Limb (tissue), 2 donors: Measurements from ENCODE around the gene CYBA.
A peak's percentile ranks its signal among the peaks of the same experiment; 100 is the strongest.

ENCODE experiments used
- DNase-seq, 2 donors: peaks; one replicate each; pipeline ENCODE4 v3.0.0-alpha.2; 2016; ENCODE audit errors: extremely low spot score in 2 of 2

CYBA gene

DNA sequence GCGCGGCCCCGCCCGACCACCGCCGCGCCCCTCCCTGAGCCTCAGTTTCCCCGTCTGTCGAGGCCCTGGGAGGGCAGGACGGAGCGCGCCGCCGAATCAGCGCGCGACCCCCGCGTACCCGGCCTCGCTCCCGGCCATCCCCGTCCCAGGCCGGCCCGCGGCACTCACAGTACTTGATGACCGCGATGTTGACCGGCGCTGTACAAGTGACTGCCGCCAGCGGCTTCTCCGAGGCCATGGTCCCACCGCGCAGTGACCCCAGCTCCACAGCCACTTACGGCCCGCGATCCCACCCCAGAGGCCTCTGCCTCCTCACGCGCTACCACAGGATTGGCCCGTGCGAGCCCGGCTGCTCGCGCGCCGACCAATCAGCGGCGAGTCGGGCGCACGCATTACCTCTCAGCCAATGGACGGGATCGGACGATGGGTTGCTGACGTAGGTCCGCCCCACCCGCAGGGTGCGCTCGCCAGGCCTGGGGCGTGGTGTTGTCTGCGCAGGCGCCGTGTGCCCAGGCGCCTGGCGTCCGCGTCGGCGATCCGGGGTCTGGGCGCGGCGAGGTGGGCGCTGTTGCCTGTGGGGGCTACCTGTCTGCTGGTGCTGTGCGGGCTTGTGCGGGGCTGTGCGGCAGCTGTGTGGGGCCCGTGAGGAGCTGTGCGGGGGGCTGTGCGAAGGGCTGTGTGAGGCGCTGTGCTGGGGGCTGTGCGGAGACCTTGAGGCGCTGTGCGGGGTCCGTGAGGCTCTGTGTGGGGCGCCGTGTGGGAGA, 12.2 kb upstream of the CYBA start, which contains the start of gene MVD:
TSS of gene MVD (minus strand) at position 249 of the 764 bp plus-strand sequence. CDS start at position 238, 11 bp downstream.
- DNase-seq, result peak; percentile 98

GRCh38 chr16:88662222-88662842, 11.5 kb upstream of the CYBA start:
- DNase-seq, result no peak

GRCh38 chr16:88661468-88661867, 10.6 kb upstream of the CYBA start:
- DNase-seq, result no peak

DNA sequence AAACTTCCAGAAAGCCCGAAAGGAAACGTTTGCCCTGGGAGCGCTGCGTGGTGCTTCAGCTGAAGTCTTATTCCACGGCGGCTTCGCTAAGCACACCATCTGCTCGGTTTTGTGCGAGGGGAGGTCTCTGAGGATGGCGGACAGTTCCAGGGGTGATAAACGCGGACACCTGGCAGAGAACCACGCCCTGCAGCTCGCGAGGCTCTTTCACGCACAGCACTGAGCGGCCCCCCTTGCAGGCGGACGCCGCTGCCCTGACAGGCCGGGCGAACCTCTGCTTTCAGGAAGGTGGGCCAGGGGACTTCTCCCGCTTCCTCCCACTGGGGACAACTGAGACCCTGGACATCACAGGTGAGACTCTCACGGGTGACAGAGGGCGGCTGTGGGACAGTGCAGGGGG, 8.3 kb upstream of the CYBA start:
- no peak for DNase-seq

DNA sequence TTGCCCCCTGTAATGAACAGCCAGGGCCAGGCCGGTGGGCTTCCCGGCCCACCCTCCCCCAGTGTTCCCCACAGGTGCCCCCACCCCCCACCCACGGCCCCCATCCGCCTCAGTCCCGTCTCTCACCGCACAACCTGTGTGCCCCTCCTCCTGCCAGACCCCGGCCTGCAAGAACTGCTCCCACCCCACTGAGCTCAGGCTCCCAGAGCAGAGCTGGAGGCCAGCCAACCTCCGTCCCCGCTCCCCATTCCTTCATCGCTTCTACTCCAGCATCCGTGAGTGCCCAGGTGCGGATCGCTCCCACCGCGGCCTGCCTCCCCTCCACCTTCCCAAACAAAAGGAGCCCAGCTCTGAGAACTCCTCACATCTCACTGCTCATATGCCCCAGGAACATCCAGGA, 7.9 kb upstream of the CYBA start:
- peak in 1 of 2 donors; percentile 26 for DNase-seq

DNA sequence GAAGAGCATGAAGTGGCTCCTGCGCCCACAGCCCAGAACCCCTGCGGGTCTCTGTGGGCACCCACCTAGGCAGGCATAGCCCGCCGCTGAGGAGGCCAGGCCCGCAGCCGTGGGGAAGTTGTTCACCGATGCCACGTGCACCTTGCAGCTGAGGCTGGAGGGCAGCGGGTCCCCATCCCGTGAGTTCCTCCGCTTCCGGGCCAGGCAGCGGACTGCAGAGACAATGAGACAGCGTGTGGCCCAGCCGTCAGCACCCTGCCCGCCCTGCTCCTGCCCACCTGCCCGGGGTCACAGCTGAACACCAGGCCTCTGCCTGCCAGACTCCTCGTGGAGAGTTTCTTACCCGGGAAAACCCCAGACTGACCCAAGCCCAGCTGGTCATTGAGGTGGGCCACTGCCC, 6.5 kb upstream of the CYBA start:
- DNase-seq, result no peak

DNA sequence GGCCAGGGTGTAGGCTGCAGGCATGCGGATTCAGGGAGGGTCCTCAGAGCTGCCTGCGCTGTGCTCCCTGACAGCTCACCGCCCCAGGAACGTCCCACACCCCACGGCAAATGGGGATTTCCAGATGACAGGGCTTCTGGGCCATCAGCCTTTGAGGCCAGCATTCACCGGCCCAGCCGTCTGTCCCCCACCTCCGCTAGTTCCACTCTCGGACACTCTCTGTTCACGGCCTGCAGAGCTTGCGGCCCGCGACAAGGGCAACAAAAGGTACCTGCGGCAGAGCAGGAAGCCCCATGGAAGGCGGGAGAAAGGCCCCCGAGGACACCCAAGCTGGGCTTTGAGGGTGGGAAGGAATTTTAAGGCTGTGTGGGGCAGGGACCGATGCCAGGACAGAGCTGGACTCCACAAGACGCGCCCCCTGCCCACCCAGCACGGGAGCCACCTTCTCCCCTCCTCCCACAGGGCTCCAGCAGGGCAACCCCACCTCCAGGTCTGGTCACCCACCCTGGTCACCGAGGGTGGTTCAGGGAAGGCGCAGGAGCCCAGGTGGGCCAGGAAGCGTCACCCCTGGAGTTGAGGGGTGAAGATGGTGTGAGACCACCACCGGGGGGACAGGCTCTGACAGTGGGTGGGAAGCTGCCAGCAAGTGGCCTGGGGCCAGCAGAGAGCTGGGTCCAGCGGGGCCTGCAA, 5.6 kb upstream of the CYBA start:
- no peak for DNase-seq

DNA sequence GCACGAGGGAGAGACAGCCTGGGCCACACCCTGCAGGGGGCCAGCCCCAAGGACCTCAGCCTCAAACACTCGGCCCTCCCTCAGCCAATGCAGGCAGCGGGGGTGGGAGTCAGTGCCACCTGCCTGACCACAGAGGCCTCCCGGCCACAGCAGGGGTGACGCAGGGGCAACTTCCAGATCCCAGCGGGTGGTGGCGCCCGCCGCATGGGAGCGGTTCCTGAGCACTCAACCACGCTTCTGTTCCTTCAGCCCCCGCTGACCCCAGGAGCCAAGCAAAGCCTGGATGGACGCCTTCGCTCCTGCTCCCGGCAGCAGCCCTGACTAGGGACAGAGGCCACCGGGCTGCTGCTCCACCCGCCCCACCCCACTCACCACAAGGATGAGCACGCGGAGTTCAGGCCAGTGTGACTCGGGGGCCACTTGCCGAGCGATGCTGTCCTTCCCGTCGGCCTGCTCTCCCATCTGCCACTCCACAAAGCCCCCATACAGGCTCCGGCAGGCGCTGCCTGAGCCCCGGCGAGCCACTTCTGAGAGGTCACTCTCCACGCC, 5.0 kb upstream of the CYBA start:
- DNase-seq, result no peak

DNA sequence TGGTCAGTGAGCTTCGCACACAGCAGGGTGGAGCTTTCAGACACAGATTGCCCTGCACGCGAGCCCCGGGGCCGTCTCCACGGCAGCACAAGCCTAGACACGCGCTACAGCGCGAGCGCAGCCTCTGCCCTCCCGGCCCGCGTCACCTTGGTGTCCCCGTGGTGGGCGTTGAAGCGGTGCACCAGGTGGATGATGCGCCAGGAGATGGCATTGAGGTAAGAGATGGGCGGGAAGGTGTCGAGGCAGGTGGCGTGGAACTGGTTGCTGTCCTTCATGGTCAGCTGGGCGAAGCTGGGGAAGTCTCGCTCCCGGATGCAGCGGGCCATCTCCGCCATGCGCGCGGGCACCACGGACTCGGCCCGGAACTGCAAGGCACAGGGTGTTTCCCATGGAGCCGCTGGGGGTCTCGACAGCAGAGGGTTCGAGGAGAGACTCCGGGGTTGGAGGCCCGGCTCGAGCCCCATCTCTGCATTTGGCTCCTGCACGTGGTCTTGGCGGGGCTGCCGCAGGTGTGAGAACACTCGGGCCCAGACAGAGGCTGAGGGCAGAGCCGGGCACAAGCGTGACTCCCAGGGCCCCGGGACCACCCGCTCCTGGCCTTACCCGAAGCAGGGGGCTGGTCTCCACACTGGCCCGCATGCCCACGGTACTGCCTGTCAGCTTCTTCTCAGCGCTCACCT, 4.3 kb upstream of the CYBA start:
- no peak for DNase-seq

- DNase-seq, result no peak
Observed at GRCh38 chr16:88654363-88655052, 3.7 kb upstream of the CYBA start.

DNA sequence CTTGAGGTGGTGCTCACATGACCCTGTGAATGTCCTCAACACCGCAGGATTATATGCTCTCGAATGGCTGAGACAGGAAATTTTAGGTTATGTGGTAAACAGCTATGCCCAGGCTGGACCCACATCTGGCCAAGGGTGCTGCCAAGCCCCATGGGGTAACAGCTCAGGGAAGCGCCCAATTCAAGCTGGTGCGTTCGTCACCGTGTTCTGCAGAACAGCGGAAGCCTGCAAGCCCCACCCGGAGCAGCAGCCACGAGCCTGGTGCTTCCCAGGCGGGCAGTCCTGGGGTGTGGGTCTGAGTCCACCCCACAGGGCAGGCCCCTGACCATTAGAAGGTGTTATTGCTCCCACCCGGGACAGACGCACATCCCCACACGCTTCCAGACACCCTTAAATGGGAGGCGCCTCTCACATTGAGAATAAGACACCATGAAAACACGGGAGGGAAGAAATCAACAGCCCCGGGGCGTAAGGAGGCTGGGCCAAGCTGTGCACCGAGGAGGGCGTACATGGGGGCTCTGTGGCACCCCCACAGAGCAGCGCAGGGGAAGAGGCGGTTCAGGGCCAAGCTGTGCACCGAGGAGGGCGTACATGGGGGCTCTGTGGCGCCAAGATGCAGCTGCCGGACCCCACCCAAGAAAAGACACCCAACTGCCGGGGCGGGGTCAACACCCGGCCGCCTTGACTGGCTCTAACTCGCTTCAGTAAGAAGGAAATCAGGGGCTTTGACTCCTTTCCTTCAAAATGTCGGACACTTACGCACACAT, 2.9 kb upstream of the CYBA start:
- no peak for DNase-seq

- DNase-seq, result no peak
Observed at GRCh38 chr16:88653101-88653500, 2.2 kb upstream of the CYBA start.

- DNase-seq, result no peak
Observed at GRCh38 chr16:88652762-88653063, 1.9 kb upstream of the CYBA start.

DNA sequence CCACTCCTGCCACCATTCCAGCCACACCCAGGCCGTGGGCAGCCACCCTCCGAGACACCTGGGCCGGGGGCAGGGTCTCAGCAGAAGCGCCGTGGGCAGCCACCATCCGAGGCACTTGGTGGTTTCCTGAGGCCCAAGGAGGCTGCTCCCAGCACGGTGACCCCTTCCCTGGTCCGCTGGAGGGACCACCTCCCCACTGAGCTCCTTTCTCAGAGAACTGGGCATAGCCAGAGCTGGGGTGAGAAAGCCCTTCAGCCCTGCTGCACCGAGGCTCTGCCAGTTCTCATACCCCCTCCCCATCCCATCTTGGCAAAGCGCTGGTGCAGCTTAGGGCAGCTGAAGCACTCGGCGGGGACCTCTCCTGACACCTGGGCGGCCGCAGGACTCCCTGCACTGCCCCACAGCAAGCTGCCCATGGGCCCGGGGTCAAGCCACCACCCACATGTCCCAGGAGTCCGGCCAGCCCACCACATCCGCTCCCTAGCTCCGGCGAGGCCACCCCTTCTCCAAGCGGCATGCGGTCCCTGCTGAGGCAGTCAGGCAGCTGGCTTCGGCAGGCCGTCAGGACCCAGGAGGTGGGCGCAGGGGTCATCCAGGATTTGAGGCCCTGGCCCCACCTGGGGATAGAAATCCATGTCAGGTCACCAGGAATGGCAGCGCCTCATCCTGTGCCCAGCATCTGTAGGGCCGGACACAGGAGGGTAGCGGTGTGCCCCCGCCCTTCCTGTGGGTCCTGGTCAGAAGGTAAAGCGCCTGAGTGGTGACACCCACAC, 1.3 kb upstream of the CYBA start:
- no peak for DNase-seq

- DNase-seq, result no peak
Observed at GRCh38 chr16:88651276-88651988, 579 bp upstream of the CYBA start.

GRCh38 chr16:88649924-88650748, 717 bp downstream of the CYBA start:
- DNase-seq, result no peak

GRCh38 chr16:88649195-88649923, 1.5 kb downstream of the CYBA start:
- DNase-seq, result peak in 1 of 2 donors; percentile 40
